Breast epithelium (tissue), 3 donors: ENCODE results near the gene EDRF1.

ENCODE experiments used
- POLR2A ChIP-seq: fragments of 450-650 bp; IDR thresholded peaks from one replicate; pipeline ENCODE4 v1.6.1; 2016; ENCODE audit warnings: antibody characterized with exemption, mild to moderate bottlenecking, moderate library complexity
- TF ChIP-seq, protein P1 (sequence below), 3 donors: fragments of 450-650 bp; IDR thresholded peaks; one replicate each; pipeline ENCODE4 v1.5.1; 2016 to 2017; ENCODE audit warnings: antibody characterized with exemption in 3 of 3, mild to moderate bottlenecking in 3 of 3, moderate library complexity in 3 of 3

DNA sequence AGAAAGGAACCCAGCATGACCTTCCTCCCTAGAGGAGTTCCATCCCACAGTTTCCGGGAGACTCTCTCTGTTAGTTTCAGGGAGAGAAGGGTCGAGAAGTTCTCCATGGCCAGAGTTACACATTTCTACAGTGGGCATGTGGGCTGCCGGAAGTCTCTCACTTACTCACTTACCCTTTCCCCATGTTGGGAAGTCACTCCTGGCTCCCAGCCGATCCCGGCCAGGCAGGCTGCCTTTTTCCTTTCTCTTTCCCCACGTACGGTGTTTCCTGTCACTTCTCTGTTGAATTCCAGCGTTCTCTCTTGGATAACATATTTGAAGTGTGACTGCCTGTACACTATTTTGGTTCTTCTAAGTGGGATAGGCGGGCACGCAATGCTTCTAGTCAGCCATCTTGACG is 40.1 kb upstream of the EDRF1 start:
- TF ChIP-seq, protein P1, sequence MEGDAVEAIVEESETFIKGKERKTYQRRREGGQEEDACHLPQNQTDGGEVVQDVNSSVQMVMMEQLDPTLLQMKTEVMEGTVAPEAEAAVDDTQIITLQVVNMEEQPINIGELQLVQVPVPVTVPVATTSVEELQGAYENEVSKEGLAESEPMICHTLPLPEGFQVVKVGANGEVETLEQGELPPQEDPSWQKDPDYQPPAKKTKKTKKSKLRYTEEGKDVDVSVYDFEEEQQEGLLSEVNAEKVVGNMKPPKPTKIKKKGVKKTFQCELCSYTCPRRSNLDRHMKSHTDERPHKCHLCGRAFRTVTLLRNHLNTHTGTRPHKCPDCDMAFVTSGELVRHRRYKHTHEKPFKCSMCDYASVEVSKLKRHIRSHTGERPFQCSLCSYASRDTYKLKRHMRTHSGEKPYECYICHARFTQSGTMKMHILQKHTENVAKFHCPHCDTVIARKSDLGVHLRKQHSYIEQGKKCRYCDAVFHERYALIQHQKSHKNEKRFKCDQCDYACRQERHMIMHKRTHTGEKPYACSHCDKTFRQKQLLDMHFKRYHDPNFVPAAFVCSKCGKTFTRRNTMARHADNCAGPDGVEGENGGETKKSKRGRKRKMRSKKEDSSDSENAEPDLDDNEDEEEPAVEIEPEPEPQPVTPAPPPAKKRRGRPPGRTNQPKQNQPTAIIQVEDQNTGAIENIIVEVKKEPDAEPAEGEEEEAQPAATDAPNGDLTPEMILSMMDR (IDR thresholded peaks at IDR 0.05), result no peak
- no peak for TF ChIP-seq POLR2A
